Measurements from ENCODE around the gene OR4K15. TPM values are rescaled to one million over a fixed set of nuclear protein-coding genes. Genes with fewer than 3 reads are reported as not detected.
"Not testable (repeated sequence)": the region's sequence is repeated elsewhere in the genome, so short reads cannot be mapped to it uniquely, and the experiment has no call there.

The OR4K15 gene
- not detected for total RNA-seq

GRCh38 chr14:19975291-19975690 lies at the start of gene OR4K15:
OR4K15 (plus strand) TSS chr14:19975591; CDS start chr14:19975591, 0 bp downstream.
- POLR2A ChIA-PET, result no interaction called here
- Mint-ChIP-seq H3K4me3 (no peak within 1 kb of the TSS), H3K27me3 (no peaks in the 10 kb centered on the region), H3K36me3 (ENCODE audit: low read depth) (peaks cover 14% of the 10 kb centered on the region), H3K27ac (peak within 1 kb of the TSS; percentile 82), H3K9me3 (peaks cover 20% of the 10 kb centered on the region), H3K4me1 (peaks cover 26% of the 10 kb centered on the region)
- CTCF ChIA-PET, result no interaction called here
- no peak for DNase-seq

- ChIA-PET POLR2A (no interaction called here), CTCF (no interaction called here)
- H3K4me1 Mint-ChIP-seq, result no peaks in the 10 kb centered on the region
- no peaks in the 10 kb centered on the region for H3K9me3 Mint-ChIP-seq
- DNase-seq, result no peak
- H3K27me3 Mint-ChIP-seq, result peaks cover 3% of the 10 kb centered on the region
- H3K4me3 Mint-ChIP-seq, result no peak within 1 kb of the TSS
- no peak within 1 kb of the TSS for H3K27ac Mint-ChIP-seq
- H3K36me3 Mint-ChIP-seq (ENCODE audit: low read depth), result no peaks in the 10 kb centered on the region
Measured at GRCh38 chr14:19930617-19931016, 44.8 kb upstream of the OR4K15 start, which contains the start of gene OR4K1. OR4K1 (plus strand) TSS chr14:19930917; CDS start chr14:19935667, 4,750 bp downstream.

GRCh38 chr14:19941668-19942067 lies 33.7 kb upstream of the OR4K15 start:
- CTCF ChIA-PET, result no interaction called here
- POLR2A ChIA-PET, result no interaction called here
- Mint-ChIP-seq H3K27me3 (no peaks in the 10 kb centered on the region), H3K4me1 (no peaks in the 10 kb centered on the region), H3K9me3 (no peaks in the 10 kb centered on the region), H3K36me3 (ENCODE audit: low read depth) (no peaks in the 10 kb centered on the region), H3K27ac (no peak overlapping the region), H3K4me3 (no peak overlapping the region)
- no peak for DNase-seq

GRCh38 chr14:19947413-19948090 lies 27.8 kb upstream of the OR4K15 start:
- CTCF ChIA-PET, result no interaction called here
- Mint-ChIP-seq H3K4me1 (peaks cover 3% of the 10 kb centered on the region), H3K27ac (no peak overlapping the region), H3K4me3 (no peak overlapping the region), H3K27me3 (no peaks in the 10 kb centered on the region), H3K36me3 (ENCODE audit: low read depth) (no peaks in the 10 kb centered on the region), H3K9me3 (no peaks in the 10 kb centered on the region)
- POLR2A ChIA-PET, result no interaction called here
- no peak for DNase-seq

- Mint-ChIP-seq H3K4me1 (peaks cover 3% of the 10 kb centered on the region), H3K27me3 (no peaks in the 10 kb centered on the region), H3K36me3 (ENCODE audit: low read depth) (no peaks in the 10 kb centered on the region), H3K9me3 (no peaks in the 10 kb centered on the region), H3K27ac (no peak overlapping the region), H3K4me3 (no peak overlapping the region)
- no peak for DNase-seq
- CTCF ChIA-PET, result no interaction called here
- POLR2A ChIA-PET, result no interaction called here
Measured at GRCh38 chr14:19949218-19949617, 26.2 kb upstream of the OR4K15 start.

- H3K4me3 Mint-ChIP-seq; CTCF ChIA-PET; DNase-seq; H3K27ac Mint-ChIP-seq; H3K27me3 Mint-ChIP-seq; H3K36me3 Mint-ChIP-seq (ENCODE audit: low read depth); POLR2A ChIA-PET: not testable (repeated sequence)
- Mint-ChIP-seq H3K4me1 (peaks cover 19% of the 10 kb centered on the region), H3K9me3 (peaks cover 12% of the 10 kb centered on the region)
Measured at GRCh38 chr14:19969735-19970134, 5.7 kb upstream of the OR4K15 start.

- H3K9me3 Mint-ChIP-seq, result peaks cover 20% of the 10 kb centered on the region
- H3K36me3 Mint-ChIP-seq (ENCODE audit: low read depth), result peaks cover 14% of the 10 kb centered on the region
- no peak overlapping the region for H3K4me3 Mint-ChIP-seq
- H3K27ac Mint-ChIP-seq, result peak overlapping the region; percentile 82
- H3K27me3 Mint-ChIP-seq, result no peaks in the 10 kb centered on the region
- CTCF ChIA-PET, result no interaction called here
- POLR2A ChIA-PET, result no interaction called here
- peaks cover 26% of the 10 kb centered on the region for H3K4me1 Mint-ChIP-seq
- DNase-seq, result peak; percentile 72
Measured at GRCh38 chr14:19974844-19975243, 547 bp upstream of the OR4K15 start.

GRCh38 chr14:19993438-19993837 lies 18.0 kb downstream of the OR4K15 start:
- no peak for DNase-seq
- ChIA-PET POLR2A (no interaction called here), CTCF (no interaction called here)
- Mint-ChIP-seq H3K4me3 (no peak overlapping the region), H3K4me1 (no peaks in the 10 kb centered on the region), H3K9me3 (peaks cover 16% of the 10 kb centered on the region), H3K27me3 (peaks cover 6% of the 10 kb centered on the region), H3K36me3 (ENCODE audit: low read depth) (no peaks in the 10 kb centered on the region), H3K27ac (no peak overlapping the region)

GRCh38 chr14:20001863-20002262 lies 26.5 kb downstream of the OR4K15 start, which contains the start of gene OR4Q2:
OR4Q2 (plus strand) TSS chr14:20002163.
- Mint-ChIP-seq H3K4me1 (no peaks in the 10 kb centered on the region), H3K9me3 (peaks cover 5% of the 10 kb centered on the region), H3K36me3 (ENCODE audit: low read depth) (no peaks in the 10 kb centered on the region), H3K27me3 (no peaks in the 10 kb centered on the region), H3K27ac (no peak within 1 kb of the TSS), H3K4me3 (no peak within 1 kb of the TSS)
- DNase-seq, result no peak
- ChIA-PET CTCF (no interaction called here), POLR2A (interaction anchor here (0.7 kb wide), 1 partner anchor 42 kb away, joined by 6 read pairs; no protein-coding TSS in a partner anchor)

GRCh38 chr14:20002319-20002718 lies 26.9 kb downstream of the OR4K15 start:
- Mint-ChIP-seq H3K9me3 (peaks cover 7% of the 10 kb centered on the region), H3K27ac (no peak overlapping the region), H3K36me3 (ENCODE audit: low read depth) (no peaks in the 10 kb centered on the region), H3K27me3 (no peaks in the 10 kb centered on the region), H3K4me1 (no peaks in the 10 kb centered on the region), H3K4me3 (no peak overlapping the region)
- ChIA-PET POLR2A (interaction anchor here (0.7 kb wide), 1 partner anchor 41 kb away, joined by 6 read pairs; no protein-coding TSS in a partner anchor), CTCF (no interaction called here)
- no peak for DNase-seq

- ChIA-PET POLR2A (no interaction called here), CTCF (no interaction called here)
- Mint-ChIP-seq H3K9me3 (peaks cover 10% of the 10 kb centered on the region), H3K4me1 (no peaks in the 10 kb centered on the region), H3K27ac (no peak overlapping the region), H3K4me3 (no peak overlapping the region), H3K36me3 (ENCODE audit: low read depth) (no peaks in the 10 kb centered on the region), H3K27me3 (peaks cover 2% of the 10 kb centered on the region)
- DNase-seq, result no peak
Measured at GRCh38 chr14:20008156-20008555, 32.8 kb downstream of the OR4K15 start.

- Mint-ChIP-seq H3K27me3 (no peaks in the 10 kb centered on the region), H3K27ac (no peak within 1 kb of the TSS), H3K4me3 (no peak within 1 kb of the TSS), H3K4me1 (no peaks in the 10 kb centered on the region), H3K36me3 (ENCODE audit: low read depth) (no peaks in the 10 kb centered on the region), H3K9me3 (no peaks in the 10 kb centered on the region)
- DNase-seq, result no peak
- CTCF ChIA-PET, result no interaction called here
- POLR2A ChIA-PET, result no interaction called here
Measured at GRCh38 chr14:20019257-20019865, 44.0 kb downstream of the OR4K15 start, which contains the start of gene OR4K14. OR4K14 (minus strand) TSS chr14:20019307; CDS start chr14:20015193, 4,114 bp downstream.
